GM21576 (cell line): ENCODE measurements around the gene ATM.
"Not testable (repeated sequence)": the region's sequence is repeated elsewhere in the genome, so short reads cannot be mapped to it uniquely, and the experiment has no call there.

Source experiments
- ATAC-seq: cut with Tn5 transposase; IDR thresholded peaks from one replicate; pipeline ENCODE4 v1.9.1; 2021; ENCODE audit warnings: mild to moderate bottlenecking, moderate library complexity; ENCODE audit not compliant: unreplicated experiment

Gene ATM

DNA sequence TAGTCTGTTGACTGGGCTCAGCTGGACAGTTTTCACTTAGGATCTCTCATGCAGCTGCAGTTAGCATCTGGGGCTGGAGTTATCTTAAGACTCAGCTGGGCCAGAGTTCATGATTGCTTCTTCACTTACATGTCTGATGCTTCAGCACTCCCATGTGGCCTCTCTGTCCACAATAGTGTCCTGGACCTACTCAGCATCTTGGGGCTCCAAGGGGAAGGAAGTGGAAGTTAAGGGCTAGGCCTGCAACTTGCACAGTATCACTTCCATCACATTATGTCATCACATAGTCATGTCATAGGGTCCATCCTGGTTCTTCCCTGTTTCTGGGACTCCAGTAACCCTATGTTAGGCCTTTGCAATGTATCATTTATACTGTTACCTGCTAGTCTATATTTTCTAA, 128.6 kb downstream of the ATM start:
- ATAC-seq: no peak

DNA sequence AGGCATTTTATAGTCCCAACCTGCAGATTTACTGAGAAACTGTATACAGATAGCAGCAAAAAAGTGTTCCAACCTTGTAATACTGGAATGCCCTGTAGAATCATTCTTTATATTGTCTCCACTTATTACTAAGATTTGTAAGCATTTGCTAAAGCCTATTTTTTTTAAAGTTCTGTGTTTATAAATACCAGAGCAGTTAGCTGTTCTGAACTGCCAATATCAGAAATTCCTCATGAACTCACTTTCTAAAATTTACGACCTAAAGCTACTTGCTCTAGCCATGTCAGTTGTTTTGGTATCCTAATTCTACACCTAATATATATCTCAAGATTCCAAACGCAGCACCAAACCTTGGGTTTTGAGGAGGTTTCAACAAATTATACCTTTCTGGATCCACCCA, 141.3 kb downstream of the ATM start:
- no peak for ATAC-seq

DNA sequence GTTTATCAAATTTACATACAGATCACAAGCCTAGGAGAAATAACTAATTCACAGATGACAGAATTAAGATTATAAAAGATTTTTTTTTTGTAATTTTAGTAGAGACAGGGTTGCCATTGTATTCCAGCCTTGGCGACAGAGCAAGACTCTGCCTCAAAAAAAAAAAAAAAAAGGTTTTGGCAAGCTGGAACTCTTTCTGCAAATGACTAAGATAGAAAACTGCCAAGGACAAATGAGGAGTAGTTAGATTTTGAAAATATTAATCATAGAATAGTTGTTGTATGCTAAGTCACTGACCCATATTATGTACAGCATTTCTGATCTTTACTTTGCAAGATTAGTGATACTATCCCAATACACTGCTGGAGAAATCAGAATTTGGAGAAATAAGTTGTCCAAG, 145.3 kb downstream of the ATM start:
- ATAC-seq: no peak

DNA sequence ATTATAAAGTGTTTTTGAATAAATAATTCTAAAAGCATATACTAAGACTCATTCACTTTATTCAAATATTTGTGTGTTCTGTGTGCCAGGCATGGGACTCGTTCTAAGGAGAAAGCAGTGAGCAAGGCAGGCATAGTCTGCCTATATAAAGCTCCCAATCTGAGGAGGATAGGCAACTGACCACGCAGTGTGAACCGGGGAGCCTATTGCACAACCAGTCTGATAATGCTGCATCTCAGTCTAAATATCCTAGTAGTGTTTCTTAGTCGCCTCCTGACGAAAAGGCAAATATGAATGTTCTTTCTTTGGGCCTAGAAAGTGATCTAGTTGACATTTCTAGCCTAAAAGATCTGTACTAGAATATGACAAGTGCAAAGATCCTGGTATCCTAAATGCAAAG, 146.2 kb downstream of the ATM start:
- no peak for ATAC-seq

DNA sequence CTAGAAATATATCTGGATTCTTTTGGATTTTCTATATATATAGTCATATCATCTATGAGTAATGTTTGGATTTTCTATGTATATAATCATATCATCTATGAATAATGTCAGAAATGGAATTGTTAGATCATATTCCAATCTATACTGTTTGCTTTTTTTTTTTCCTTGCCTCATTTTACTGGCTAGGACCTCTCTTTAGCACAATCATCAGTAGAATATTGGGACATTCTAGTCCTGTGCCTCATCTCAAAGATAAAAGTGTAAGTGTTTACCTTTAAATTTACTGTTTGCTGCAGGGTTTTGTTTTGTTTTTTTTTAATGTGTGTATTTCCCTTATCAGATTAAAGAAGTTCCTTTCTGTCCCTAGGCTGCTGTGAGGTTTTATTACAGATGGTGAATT, 147.4 kb downstream of the ATM start:
- ATAC-seq: no peak

DNA sequence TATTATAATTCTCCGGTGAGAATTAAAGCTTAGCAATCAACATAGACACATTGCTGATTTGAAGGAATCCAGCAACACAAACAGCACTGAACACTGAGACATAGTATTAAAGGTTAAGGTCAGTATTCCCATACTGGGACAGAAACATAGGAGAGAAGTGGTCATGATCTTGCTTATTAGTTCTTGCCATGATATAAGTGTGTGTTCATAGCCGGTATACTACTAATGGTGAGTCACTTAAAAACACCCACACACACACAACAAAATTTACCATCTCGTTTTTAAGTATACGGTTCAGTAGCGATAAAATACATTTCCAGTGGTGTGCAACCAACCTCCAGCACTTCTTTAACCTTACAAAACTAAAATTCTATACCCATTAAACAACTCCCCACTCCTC, 148.1 kb downstream of the ATM start:
- no peak for ATAC-seq

DNA sequence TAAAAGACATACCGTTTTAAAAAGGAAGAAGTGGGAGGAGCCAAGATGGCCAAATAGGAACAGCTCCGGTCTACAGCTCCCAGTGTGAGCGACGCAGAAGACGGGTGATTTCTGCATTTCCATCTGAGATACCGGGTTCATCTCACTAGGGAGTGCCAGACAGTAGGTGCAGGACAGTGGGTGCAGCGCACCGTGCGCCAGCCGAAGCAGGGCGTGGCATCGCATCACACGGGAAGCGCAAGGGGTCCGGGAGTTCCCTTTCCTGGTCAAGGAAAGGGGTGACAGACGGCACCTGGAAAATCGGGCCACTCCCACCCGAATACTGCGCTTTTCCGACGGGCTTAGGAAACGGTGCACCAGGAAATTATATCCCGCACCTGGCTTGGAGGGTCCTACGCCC, 150.6 kb downstream of the ATM start:
- ATAC-seq: not testable (repeated sequence)

DNA sequence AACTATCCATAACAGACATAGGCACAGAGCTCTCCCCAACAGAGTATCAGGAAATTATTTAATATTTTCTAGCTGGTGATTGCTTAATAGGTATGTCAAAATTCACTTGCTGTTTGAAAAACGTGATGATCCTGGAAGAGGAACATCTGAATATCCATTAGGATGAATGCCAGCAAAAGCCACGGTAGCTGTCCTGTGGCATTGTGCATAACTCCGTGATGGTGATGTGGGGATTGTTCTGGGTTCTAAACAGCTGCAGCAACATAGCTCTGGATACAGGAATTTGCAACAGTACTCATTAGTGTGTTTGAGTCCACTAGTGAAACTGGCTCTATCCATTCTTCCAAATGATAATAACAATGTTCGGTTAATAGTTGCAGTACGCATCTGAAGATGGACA, 165.7 kb downstream of the ATM start:
- ATAC-seq: no peak

DNA sequence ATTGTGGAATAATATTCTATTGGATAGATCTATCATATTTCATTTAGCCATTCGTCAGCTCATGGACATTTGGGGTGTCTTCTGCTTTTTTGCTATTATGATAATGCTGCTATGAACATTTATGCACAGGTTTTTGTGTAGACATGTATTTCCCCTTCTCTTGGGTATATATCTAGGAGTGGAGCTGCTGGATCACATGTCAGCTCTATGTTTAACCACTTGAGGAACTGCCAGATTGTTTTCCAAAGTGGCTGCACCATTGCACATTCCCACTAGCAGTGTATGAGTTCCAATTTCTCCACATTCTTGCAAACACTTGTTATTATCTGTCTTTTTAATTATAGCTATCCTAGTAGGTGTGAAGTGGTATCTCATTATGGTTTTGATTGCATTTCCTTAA, 169.5 kb downstream of the ATM start:
- no peak for ATAC-seq

DNA sequence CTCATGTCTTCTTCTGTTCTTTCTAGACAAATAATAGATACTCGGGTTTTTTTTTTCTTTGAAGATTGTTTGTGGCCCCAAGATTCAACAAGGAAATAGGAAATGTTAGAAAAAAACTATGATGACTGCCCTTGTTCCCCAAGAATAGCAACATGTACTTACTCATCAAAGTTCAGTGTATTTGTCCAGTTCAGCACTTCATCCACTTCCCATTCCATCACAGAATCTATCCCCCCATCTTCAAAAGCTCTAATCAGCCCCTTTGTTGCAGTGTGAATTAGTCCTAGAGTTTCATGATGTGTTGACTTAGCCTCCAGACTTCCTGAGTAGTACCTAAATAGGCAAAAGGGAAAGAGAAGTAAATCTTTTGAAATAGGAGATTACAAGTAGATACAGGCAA, 170.2 kb downstream of the ATM start:
- no peak for ATAC-seq

DNA sequence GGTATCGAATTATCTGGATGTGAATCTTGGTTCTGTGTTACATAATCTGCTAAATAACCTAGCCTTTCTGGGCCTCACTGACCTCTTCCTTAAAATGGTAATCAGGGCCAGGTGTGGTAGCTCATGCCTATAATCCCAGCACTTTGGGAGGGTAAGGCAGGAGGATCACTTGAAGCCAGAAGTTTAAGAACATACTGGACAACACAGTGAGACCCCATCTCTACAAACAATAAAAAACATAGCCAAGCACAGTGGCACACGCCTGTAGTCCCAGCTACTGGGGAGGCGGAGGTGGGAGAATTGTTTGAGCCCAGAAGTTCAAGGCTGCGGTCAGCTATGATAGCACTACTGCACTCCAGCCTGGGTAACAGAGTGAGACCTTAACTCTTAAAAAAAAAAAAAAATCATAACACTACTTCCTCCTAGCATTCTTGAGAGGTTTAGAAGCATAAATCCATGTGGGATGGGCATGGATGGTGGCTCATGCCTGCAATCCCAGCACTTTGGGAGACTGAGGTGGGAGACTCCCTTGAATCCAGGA, 171.9 kb downstream of the ATM start:
- no peak for ATAC-seq

DNA sequence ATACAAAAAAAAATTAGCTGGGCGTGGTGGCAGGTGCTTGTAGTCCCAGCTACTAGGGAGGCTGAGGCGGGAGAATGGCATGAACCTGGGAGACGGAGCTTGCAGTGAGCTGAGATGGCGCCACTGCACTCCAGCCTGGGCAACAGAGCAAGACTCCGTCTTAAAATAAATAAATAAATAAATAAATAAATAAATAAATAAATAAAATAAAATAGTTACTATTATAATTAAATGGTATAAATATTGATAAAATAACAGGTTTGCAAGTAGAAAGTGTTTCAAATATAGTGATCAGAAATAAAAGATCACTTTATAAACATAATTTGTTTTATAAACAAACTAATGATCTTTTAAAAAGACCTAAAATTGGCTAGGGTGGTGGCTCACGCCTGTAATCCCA, 173.8 kb downstream of the ATM start:
- not testable (repeated sequence) for ATAC-seq

DNA sequence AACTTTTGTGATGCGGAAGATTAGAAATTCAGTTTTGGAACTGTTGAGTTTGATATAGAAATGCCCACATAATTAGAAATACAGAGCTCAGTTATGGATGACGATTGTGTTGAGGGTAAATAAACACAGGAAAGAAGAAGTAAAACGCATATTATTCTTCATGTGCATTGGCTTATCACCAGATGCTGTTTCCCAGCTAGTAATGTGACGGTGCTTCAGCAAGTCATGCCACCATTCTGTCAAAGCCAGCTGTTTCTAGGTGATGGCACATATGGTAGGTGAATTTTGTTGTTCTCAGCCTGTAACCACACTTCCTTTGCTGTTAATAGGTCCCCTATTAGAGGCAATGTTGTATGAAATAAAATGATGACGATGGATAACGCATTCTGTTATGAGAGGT, 175.6 kb downstream of the ATM start:
- no peak for ATAC-seq

DNA sequence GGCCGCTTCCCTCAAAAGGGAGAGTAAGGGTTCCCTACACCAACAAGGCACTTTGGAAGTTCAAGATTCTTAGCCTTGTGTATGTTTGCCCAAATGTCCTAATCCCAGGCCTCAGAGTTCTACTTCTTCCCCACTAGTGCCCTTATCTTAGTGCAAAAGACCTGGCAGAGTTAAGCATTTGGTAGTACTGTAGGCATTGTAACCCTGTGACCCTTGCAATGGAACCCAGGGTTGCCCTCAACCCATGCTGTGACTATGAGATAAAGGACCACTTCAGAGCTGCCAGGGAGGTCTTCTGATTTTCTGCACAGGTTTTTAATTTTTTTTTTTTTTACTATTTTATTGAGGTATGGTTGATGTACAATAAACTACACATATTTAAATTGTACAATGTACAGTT, 179.4 kb downstream of the ATM start:
- ATAC-seq: no peak

DNA sequence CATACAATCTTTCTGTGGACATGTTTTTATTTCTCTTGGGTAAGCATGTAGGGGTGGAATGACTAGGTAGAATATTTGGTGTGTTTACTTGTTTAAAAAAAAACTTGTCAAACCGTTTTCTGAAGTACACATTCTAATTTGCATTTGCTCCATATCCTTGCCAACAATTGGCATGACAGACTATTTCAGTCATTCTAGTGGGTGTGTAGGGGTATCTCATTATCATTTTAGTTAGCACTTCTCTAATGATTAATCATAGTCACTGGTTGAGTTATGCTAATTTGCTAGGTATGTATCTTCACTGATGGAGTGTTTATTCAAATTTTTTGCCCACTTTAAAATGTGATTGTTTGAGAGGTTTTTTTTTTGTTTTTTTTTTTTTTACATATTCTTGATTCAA, 180.2 kb downstream of the ATM start:
- ATAC-seq: no peak

DNA sequence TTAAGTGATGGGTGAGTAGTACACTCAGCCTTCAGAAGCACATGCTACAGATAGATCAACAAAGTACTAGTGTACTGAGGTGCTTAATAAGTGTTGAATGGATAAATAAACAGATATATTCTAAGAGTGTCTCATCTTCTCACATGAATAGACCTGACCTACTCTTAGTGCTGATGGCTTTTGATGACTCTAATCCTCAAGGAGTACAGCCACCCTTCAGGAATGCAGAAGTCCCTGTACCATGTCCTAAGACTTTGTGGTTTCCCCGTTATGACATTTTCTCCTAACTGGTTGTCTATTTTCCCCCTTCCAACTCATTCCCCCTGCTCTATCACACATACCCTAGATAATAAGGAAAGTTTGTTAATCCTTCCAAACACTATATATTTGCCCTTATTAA, 182.8 kb downstream of the ATM start:
- no peak for ATAC-seq

DNA sequence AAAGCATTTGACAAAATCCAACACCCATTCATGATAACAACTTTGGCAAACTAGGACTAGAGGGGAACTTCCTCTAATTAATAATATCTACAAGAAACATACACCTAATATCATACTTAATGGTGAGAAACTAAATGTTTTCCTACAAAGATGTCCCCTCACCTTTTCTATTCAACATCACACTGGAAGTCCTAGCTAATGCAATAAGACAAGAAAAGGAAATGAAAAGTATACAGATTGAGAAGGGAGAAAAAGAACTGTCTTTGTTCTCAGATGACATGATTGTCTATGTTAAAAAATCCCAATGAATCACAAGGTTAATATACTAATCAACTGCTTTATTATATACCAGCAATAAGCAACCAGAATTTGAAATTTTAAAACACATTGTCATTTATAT, 192.1 kb downstream of the ATM start:
- ATAC-seq: no peak

DNA sequence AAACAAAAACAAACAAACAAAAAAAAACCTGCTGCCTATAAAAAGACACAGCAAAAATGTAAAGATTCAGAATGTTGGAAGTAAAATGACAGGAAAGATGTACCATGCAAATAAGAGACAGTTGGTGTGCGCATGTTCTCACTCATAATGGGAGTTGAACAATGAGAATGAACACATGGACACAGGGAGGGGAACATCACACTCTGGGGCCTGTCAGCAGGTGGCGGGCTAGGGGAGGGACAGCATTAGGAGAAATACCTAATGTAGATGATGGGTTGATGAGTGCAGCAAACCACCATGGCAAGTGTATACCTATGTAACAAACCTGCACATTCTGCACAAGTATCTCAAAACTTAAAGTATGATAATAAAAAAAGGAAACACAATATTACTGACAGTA, 194.7 kb downstream of the ATM start:
- not testable (repeated sequence) for ATAC-seq
